ENCODE measurements around the gene BOC. TPM values are rescaled to one million over a fixed set of nuclear protein-coding genes. Genes with fewer than 3 reads are reported as not detected.
A peak's percentile ranks its signal among the peaks of the same experiment; 100 is the strongest.

Gene BOC
- total and polyA plus RNA-seq, 8 donors: 5.2 to 51.3 (median 23.7) TPM

DNA sequence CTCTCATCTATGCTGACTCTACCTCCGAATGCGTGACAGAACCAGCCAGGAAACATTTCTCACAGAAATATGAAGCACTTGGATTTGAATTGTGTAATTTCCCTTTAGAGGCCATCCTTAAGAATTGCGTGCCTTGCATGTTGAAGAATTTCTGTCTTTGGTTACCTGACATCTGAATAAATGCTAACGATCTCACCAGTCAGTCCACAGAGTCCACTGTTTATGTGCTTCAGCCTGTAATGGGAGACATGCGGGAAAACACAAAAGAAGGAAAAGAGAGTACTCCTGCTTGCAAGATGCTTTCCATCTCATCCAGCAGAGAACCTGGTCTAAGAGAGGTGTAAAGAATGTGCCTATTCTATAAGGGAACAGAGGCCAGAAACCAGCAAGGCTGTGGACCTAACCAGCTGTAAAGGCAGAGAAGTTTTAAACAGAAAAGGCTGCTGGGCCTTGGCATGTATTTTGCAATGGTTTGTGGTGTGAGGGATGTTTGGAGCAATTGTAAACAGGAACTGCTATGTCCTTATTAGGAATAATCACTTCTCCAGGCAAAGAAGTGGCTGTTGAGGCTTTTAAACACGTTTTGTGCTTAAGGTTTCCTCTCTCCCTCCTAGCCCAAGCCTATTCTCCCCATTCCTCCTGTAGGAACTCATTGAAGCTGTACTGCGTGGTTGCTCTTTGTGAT lies 36.4 kb upstream of the BOC start:
- peak in 1 of 2 donors; percentile 39 for DNase-seq
- H3K27ac ChIP-seq: no peak overlapping the region
- no peak for TF ChIP-seq POLR2A (IDR thresholded peaks at IDR 0.05)
- TF ChIP-seq, protein P1, sequence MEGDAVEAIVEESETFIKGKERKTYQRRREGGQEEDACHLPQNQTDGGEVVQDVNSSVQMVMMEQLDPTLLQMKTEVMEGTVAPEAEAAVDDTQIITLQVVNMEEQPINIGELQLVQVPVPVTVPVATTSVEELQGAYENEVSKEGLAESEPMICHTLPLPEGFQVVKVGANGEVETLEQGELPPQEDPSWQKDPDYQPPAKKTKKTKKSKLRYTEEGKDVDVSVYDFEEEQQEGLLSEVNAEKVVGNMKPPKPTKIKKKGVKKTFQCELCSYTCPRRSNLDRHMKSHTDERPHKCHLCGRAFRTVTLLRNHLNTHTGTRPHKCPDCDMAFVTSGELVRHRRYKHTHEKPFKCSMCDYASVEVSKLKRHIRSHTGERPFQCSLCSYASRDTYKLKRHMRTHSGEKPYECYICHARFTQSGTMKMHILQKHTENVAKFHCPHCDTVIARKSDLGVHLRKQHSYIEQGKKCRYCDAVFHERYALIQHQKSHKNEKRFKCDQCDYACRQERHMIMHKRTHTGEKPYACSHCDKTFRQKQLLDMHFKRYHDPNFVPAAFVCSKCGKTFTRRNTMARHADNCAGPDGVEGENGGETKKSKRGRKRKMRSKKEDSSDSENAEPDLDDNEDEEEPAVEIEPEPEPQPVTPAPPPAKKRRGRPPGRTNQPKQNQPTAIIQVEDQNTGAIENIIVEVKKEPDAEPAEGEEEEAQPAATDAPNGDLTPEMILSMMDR (IDR thresholded peaks at IDR 0.05): no peak
- TF ChIP-seq POLR2AphosphoS5 (IDR thresholded peaks at IDR 0.05): no peak
- no peak for TF ChIP-seq EP300 (IDR thresholded peaks at IDR 0.05)
- no peaks in the 10 kb centered on the region for H3K36me3 ChIP-seq
- H3K4me3 ChIP-seq: no peak overlapping the region
- peaks cover 0 to 10% (median 0%) of the 10 kb centered on the region in 4 donors for H3K4me1 ChIP-seq
- intact Hi-C loops (cut with DNase I; ENCODE audit: low total_unique reads): no loop called here
- whole genome bisulfite sequencing, 5 donors: 54 to 65% (median 64%) methylated on average over 7 of the region's 7 CpGs
- H3K9me3 ChIP-seq: no peaks in the 10 kb centered on the region
- no peaks in the 10 kb centered on the region for H3K27me3 ChIP-seq

DNA sequence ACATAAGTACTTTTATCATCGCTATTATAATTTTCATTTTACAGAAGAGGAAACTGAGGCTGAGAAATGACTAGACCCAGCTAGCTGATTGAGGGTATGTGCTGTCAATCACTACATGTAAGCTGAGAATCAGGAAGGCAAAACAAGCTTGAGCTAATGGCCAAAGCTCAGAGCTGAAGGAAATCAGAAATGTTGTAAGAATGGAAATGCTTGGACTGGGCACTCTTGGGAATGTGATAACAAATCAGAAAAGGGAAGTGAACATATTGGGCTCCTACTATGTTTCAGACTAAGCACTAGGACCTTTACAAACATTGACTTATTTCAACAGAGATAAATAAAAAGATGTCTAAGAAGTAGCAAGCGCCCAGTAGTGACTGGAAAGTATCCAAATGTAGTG lies 33.8 kb upstream of the BOC start:
- DNase-seq: no peak
- WGBS, 5 donors: 58 to 73% (median 62%) methylated on average over 2 of the region's 2 CpGs
- no peak for TF ChIP-seq EP300 (IDR thresholded peaks at IDR 0.05)
- TF ChIP-seq POLR2A (IDR thresholded peaks at IDR 0.05): no peak
- TF ChIP-seq, protein P1 (IDR thresholded peaks at IDR 0.05): no peak
- no peak for TF ChIP-seq POLR2AphosphoS5 (IDR thresholded peaks at IDR 0.05)
- no peaks in the 10 kb centered on the region for H3K9me3 ChIP-seq
- H3K27me3 ChIP-seq: no peaks in the 10 kb centered on the region
- no peaks in the 10 kb centered on the region for H3K36me3 ChIP-seq
- H3K4me3 ChIP-seq: no peak overlapping the region
- no peak overlapping the region for H3K27ac ChIP-seq
- H3K4me1 ChIP-seq: peaks cover 0 to 10% (median 0%) of the 10 kb centered on the region in 4 donors
- intact Hi-C loops (cut with DNase I; ENCODE audit: low total_unique reads): no loop called here

DNA sequence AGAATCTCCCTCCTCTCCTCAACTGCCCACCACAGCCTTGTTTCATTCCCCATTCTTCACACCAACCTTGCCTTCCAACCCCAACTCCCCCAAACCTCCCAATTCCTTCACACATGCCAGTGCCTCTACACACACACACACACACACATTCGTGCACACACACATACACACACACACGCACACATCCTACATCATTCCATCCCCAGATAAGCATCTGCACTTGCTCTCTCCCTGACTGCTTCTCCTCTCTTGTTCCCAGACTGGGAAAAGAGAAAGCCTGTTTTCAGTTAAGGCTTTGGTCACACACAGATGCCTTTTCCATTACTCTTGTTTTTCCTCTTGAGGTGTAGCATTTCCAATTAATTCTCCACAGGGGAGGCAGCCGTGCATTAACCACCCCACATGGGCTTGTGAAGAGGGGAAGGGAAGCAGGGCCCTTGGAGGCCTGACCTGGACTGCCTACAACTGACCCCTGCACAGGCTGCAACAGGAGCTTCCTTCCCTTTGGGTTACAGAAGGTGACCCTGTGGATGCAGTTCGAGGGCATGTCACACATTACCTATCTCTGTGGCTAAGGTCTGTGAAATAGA lies 32.0 kb upstream of the BOC start:
- H3K4me3 ChIP-seq: no peak overlapping the region
- H3K27ac ChIP-seq: no peak overlapping the region
- WGBS, 5 donors: 76 to 86% (median 82%) methylated on average over 4 of the region's 4 CpGs
- no peaks in the 10 kb centered on the region for H3K36me3 ChIP-seq
- no peak for TF ChIP-seq POLR2A (IDR thresholded peaks at IDR 0.05)
- TF ChIP-seq POLR2AphosphoS5 (IDR thresholded peaks at IDR 0.05): no peak
- TF ChIP-seq EP300 (IDR thresholded peaks at IDR 0.05): no peak
- TF ChIP-seq, protein P1 (IDR thresholded peaks at IDR 0.05): no peak
- no peaks in the 10 kb centered on the region for H3K27me3 ChIP-seq
- intact Hi-C loops (cut with DNase I; ENCODE audit: low total_unique reads): no loop called here
- H3K9me3 ChIP-seq: no peaks in the 10 kb centered on the region
- peaks cover 0 to 10% (median 0%) of the 10 kb centered on the region in 4 donors for H3K4me1 ChIP-seq
- no peak for DNase-seq

DNA sequence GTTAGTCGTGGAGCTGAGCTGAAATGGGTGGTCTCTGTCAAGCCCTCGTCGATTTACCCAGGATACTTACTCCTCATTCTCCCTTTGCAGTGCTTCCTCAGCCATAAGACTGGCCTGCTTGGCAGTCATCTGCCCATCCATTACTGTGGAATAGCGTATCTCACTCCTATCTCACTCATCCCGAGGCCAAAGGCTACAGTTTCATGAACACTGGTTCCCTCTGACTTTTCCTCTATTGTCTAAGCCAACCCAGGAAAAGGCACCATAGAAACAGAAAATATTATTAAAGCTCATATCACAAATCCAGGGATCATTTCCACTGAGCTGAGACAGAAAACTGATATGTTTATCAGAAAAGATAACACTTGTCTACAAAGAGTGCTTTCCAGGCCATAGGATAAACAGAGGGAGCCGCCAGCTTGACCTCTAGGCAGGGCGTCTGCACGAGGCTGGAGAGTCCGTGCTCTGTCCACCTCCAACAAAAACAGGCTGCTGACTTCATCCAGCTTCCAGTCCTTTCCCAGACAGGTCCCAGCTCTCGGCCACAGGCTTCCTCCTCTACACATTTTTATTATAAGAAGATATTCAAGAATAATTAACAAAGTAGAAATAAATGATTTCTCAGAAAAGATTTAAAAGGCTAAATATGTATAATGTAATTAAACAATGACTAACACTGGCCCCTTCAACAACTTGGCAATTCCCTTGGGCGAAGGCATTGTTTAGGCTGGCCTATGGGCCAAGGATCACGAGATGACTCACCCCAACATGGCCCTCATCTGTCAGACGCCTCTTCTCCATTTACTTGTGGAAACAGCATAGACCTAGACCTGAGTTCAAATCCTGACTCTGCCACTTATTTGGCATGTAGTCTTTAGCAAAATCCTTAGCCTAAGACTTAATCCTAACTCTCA lies 27.4 kb upstream of the BOC start:
- Histone ChIP-seq H3K4me1 (no peaks in the 10 kb centered on the region), H3K36me3 (no peaks in the 10 kb centered on the region), H3K4me3 (no peak overlapping the region), H3K27me3 (no peaks in the 10 kb centered on the region), H3K9me3 (no peaks in the 10 kb centered on the region), H3K27ac (no peak overlapping the region)
- 51 to 57% (median 52%) methylated on average over 13 of the region's 13 CpGs for WGBS, 5 donors
- DNase-seq: no peak
- intact Hi-C loops (cut with DNase I; ENCODE audit: low total_unique reads): no loop called here
- TF ChIP-seq POLR2AphosphoS5 (IDR thresholded peaks at IDR 0.05): no peak
- TF ChIP-seq EP300 (IDR thresholded peaks at IDR 0.05): no peak
- TF ChIP-seq POLR2A (IDR thresholded peaks at IDR 0.05): no peak
